ENCODE data around the gene ADK.
A peak's percentile ranks its signal among the peaks of the same experiment; 100 is the strongest.
"Not testable (repeated sequence)": the region's sequence is repeated elsewhere in the genome, so short reads cannot be mapped to it uniquely, and the experiment has no call there.

ADK gene

DNA sequence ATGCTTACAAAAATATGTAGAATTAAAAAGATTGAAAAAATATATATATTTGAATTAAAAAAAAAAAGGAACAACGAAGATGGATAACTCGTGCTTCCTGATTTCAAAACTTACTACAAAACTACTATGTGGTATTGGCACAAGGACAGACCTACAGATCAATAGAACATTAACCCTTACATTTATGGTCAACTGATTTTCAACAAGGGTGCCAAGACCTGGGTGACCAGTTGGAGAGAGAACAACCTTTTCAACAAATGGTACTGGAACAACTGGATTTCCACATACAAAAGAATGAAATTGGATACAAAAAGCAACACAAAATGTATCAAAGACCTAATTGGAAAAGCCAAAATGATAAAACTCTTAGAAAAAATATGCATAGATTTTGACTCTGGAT, 10.5 kb upstream of the ADK start:
- TF ChIP-seq, protein P1, sequence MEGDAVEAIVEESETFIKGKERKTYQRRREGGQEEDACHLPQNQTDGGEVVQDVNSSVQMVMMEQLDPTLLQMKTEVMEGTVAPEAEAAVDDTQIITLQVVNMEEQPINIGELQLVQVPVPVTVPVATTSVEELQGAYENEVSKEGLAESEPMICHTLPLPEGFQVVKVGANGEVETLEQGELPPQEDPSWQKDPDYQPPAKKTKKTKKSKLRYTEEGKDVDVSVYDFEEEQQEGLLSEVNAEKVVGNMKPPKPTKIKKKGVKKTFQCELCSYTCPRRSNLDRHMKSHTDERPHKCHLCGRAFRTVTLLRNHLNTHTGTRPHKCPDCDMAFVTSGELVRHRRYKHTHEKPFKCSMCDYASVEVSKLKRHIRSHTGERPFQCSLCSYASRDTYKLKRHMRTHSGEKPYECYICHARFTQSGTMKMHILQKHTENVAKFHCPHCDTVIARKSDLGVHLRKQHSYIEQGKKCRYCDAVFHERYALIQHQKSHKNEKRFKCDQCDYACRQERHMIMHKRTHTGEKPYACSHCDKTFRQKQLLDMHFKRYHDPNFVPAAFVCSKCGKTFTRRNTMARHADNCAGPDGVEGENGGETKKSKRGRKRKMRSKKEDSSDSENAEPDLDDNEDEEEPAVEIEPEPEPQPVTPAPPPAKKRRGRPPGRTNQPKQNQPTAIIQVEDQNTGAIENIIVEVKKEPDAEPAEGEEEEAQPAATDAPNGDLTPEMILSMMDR (IDR thresholded peaks at IDR 0.05; ENCODE audit: insufficient read depth, missing control alignments), result no peak
- no peak for FAIRE-seq
- DNase-seq (ENCODE audit: insufficient read length, low spot score), result no peak

DNA sequence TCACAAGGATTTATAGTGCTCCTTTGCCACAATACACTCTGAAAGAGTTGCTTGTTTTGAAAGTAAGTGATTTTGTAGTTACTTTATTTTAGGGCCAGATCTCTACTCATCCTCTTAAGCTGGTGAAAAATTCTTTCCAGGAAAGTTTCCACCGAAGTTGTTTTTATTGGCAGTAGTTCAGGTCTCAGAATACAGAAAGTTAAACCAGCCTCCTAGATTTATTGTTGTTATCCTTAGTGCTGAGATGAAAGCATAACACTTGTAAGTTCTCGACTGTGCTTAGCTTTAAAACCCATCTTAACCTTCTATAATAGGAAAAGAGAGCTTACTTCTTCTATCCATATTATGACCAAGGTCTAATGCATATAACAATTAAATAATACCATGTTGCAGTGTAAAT, 5.9 kb upstream of the ADK start:
- FAIRE-seq (no peak), DNase-seq (ENCODE audit: insufficient read length, low spot score) (no peak)
- TF ChIP-seq, protein P1 (IDR thresholded peaks at IDR 0.05; ENCODE audit: insufficient read depth, missing control alignments), result no peak

DNA sequence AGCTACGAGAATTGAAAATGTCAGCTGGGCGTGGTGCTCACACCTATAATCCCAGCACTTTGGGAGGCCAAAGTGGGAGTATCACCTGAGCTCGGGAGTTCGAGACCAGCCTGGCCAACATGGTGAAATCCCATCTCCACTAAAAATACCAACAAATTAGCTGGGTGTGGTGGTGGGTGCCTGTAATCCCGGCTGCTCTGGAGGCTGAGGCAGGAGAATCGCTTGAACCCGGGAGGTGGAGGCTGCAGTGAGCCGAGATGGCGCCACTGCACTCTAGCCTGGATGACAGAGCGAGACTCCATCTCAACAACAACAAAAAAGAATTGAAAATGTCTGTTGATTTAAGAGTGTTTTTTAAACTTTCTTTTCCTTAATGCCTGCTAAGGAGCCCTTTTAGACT, 4.0 kb upstream of the ADK start:
- not testable (repeated sequence) for FAIRE-seq; DNase-seq (ENCODE audit: insufficient read length, low spot score)

DNA sequence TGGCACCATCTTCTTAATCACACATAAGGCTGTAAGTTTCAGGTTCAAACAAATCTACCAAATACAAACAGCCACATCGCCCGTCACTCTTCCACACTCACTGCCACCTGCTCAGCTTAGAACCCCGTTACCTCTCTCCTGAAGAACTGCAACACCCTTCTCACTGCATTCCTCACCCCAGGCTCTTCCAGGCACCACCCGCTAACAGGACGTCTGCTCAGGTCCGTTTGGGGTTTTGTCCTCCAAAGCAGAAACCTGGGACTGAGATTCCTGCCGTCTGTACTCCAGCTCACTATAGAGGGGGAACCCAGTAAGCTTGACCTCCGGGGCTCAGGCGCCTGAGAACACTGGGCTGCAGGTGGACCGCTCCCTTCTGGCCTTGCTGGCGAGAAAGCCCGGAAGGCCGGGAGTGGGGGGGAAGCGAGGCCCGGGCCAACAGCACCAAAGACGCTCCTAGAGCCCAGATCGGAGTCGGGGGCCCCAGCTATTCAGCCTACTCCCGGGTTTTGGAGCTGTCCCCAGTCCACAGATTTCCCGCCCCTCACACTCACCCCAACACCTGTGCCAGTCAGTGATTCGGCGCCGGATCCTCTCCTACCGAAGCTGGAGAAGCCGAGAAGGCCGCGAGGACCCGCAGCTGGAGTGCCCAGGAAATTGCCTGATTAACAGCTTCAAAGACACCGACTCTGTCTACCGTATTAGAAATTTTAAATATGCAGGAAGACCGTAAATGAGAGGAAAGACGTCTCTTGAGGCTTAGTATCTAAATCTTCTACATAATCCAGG, 624 bp upstream of the ADK start, which contains the start of gene AP3M1:
TSS of gene AP3M1 (minus strand) at position 625 of the 786 bp plus-strand sequence. CDS start 12,449 bp downstream, outside the sequence.
- FAIRE-seq, result no peak
- TF ChIP-seq, protein P1 (IDR thresholded peaks at IDR 0.05; ENCODE audit: insufficient read depth, missing control alignments), result no peak
- peak; percentile 62 for DNase-seq (ENCODE audit: insufficient read length, low spot score)

DNA sequence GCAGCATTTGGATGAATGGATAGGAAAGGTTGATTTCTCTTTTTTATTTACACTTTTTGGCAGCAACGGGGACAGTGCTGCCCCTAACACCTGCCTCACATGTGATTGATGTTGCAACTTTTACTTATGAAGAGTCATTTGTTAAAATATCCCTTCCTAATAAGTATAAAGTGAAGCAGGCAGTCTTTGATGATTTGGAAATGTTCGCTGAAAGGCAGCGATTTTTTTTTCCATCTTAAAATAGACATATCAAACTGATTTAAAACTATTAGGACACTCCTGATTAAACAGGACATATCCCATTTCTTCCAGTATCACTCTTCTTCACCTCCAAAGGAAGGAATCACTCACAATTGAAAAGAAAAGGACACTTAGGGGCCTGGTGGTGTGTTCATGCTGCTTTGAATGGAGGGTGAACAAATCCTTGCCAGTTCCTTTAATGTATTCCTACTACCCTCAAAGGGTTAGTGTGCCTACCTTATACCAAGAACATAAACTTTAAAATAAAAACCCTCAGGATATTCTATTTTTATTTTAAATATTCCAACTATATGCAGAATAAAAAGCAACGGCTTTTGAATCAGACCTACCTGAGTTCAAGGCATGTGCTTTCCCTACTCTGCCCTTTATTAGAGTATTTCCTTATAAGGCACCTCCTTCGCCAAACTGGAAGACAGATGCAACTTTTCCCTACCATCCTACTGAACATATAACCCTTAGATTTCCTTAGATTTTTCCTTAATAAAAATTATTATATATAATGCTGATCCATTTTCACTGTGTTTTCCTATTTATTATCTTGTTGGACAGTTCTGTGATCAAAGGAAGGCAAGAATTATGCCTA, 1.1 kb downstream of the ADK start:
- TF ChIP-seq, protein P1 (IDR thresholded peaks at IDR 0.05; ENCODE audit: insufficient read depth, missing control alignments), result no peak
- no peak for FAIRE-seq
- DNase-seq (ENCODE audit: insufficient read length, low spot score), result no peak

DNA sequence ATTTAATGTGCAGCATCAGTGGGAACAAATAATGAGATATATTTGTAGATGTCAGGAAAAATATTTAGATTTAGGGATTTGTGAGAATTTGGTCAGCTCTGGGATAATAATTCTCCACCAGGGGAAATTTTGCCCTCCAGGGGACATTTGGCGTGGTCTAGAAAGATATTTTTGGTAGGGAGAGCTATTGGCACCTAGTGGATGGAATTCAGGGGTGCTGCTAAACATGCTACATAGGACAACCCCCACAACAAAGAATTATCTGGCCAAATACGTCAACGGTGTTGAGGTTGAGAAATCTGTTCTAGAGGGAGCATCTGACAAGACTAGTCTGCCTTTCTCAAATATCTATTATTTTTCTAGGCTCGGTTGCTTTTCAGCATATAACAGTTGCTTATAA, 2.1 kb downstream of the ADK start:
- TF ChIP-seq, protein P1 (IDR thresholded peaks at IDR 0.05; ENCODE audit: insufficient read depth, missing control alignments), result peak; percentile 21
- FAIRE-seq (no peak), DNase-seq (ENCODE audit: insufficient read length, low spot score) (no peak)

DNA sequence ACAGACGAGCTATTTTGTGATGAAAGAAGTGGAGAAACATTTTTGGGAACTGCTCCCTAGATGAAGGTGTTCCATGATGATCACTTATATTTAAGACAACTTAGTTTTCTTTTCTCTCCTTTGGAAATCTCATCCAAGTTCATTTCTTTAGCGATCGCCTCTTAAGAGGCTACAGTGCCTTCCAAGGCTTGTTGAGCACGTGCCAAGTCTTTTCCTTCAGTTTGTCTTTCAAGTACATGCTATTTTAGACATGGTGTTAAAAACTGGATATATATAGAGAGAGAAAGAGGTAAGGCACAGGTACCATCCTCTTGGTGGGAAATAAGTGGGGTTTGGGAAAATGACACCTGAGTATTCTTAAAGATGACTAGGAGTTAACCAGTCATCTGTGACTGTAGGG, 2.7 kb downstream of the ADK start:
- TF ChIP-seq, protein P1 (IDR thresholded peaks at IDR 0.05; ENCODE audit: insufficient read depth, missing control alignments), result no peak

More for the DNA sequence above, 2.7 kb downstream of the ADK start:
- FAIRE-seq (no peak), DNase-seq (ENCODE audit: insufficient read length, low spot score) (no peak)
